ENCODE measurements around the gene VSIR.
A peak's percentile ranks its signal among the peaks of the same experiment; 100 is the strongest.

The VSIR gene

DNA sequence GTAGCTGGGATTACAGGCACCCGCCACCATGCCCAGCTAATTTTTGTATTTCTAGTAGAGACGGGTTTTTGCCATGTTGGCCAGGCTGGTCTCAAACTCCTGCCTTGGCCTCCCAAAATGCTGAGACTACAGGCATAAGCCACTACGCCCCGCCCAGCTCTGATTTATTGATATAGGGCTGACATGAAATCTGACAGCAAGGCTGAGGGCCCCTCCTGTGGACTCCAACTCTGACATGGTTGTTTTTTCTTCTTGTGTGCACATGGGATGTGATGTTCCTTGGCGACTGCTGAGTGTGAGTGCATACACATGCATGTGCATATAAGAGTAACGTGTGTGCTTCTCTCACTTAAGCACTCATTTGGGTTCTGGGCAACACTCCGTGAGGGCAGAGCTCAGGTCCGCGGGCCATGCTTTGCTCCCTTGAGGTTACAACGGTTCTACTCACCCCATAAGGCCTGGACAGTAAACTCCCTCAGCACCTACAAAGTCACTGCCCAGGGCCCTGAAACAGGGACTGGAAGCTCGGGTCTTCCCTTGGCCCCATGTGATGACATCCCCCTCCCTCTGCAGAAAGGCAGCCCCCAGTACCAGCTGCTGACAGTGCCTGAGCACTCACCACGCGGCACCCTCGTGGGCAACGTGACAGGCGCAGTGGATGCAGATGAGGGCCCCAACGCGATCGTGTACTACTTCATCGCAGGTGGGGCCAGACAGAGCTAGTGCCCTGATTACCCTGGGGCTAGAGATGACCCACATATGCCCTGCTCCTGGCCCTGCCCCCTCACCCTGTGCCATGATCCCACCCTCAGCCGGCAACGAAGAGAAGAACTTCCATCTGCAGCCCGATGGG lies 33.6 kb upstream of the VSIR start:
- no peak for DNase-seq

DNA sequence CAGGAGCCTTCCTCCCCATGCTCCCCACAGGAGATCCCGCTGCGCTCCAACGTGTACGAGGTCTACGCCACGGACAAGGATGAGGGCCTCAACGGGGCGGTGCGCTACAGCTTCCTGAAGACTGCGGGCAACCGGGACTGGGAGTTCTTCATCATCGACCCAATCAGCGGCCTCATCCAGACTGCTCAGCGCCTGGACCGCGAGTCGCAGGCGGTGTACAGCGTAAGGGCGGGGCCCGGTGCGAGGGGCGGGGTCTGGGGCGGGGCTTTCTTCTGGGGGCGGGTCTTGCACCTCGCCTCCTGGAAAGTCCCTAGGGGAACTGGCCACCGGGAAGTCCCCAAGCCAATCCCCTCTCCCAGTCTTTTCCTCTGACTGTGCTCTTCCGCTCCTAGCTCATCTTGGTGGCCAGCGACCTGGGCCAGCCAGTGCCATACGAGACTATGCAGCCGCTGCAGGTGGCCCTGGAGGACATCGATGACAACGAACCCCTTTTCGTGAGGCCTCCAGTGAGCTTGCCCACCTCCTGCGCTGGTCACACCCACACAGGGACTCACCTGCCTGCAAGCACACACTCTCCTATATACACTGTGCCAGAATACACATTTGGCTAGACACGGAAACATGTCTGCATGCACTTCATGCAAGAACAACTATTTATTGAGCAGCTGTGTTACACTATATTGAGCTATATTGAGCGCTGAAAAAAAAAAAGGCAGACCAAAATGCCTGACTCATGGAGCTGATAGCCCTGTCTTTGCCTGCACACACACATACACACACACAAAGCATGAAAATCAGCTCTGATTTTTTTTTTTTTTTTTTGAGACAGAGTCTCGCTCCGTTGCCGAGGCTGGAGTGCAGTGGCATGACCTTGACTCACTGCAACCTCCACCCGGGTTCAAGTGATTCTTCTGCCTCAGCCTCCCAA lies 32.7 kb upstream of the VSIR start:
- no peak for DNase-seq

DNA sequence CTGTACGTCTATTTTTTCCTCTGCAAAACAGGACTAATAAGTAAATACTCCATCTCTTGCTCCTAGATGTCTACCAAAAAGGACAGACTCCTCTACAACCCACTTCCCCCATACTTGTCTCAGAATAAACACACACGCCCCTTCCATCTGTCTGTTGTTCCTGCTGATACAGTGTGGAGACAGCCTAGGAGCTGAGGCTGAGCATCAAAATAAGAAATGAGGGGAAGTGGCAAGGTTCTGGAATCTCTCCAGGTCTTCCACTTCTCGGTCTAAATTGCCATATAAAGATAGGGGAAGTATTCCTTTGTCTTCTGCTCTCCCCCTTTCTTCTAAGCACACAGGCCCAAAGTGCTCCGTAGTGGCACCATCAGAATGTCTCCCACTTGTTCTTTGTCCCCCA lies 30.8 kb upstream of the VSIR start:
- DNase-seq, result peak in 1 of 2 donors; percentile 89

DNA sequence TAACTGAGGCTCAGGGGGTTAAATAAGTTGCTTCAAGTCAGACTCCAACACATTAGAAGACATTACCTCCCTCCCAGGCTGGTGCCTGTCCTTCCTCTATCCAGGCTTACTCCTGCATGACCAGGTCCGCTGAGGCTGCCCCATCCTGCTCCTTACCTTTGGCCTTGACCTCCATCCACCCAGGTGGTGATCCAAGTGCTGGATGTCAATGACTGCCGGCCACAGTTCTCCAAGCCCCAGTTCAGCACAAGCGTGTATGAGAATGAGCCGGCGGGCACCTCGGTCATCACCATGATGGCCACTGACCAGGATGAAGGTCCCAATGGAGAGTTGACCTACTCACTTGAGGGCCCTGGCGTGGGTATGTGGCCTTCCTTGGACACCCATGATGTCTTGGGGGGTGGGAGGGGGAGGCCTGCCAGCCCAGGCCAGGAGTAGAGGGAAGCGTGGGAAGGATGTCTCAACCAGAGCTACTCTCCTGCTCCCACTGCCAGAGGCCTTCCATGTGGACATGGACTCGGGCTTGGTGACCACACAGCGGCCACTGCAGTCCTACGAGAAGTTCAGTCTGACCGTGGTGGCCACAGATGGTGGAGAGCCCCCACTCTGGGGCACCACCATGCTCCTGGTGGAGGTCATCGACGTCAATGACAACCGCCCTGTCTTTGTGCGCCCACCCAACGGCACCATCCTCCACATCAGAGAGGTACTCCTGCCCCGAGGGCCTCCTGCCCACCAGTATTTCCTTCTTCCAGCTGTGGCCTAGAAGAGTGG lies 29.6 kb upstream of the VSIR start:
- no peak for DNase-seq

DNA sequence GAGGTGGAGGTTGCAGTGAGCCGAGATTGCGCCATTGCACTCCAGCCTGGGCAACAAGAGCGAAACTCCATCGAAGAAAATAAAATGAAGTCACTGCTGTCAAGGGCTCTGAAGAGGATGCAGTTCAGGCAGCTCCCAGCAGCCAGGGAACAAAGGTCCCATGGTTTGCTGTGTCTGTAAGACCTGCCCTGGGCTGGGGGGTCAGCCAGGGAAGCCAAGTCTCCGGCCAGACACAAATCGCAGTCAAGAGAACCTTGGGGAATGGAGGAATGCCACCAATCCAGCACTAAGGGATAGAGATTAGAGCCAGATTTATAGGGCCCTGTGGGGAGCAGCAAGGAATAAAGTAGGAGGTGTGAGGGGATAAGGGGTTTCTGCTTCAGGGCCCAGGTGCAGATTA lies 28.9 kb upstream of the VSIR start:
- DNase-seq, result no peak

DNA sequence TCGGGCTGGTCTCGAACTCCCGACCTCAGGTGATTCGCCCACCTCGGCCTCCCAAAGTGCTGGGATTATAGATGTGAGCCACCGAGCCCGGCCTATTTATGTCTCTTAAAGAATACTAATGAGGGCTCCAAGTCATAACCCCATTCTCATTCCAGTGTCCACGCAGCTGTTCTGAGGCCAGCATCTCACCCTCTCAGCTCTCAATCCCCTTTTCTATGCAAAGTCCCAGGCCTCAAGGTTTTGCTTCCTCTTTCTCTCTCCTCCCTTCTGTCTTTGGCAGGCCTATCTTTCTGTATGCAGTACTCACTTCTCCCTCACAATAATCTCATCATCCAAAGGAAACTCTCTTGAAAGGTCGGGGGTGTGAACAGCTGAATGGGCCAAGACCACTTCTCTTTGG lies 28.0 kb upstream of the VSIR start:
- DNase-seq, result peak in 1 of 2 donors; percentile 61

DNA sequence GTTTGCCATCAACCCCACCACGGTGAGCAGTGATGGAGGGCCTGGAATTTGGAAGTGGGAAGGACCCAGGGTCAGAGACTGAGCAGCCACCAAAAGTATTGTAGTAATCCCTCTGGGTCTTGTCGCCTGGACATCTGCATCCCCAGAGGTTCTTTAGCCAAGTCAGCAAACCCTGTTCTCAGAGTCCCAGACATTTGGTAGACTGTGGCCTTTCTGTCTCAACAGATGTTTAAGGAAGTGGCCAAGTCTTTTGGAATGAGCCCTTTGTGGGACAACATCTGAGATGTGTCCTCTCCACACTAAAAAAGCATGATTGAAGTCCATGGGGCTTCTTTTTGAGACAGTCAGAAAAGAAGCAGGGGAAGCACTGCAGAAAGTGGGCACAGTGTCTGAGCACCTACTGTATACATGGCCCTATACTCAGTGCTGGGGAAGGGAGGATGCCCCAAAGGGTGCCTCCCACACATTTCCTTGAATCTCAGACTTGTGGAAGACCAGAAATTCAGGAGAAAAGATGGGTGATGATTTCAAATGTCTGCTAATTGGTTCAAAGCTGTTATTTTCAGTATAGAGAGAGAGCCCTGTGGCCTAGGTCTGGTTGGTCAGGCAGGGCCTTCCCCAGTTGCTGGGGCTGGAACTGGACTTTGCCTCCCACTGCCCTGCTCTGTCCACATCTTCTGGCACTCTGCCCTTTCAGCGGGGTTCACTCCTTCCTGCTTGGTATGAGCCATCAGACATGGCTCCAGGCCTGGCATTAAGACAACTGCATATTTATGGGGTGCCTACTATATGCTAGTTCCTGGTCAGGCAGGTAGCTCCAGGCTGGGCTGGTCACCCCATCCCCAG lies 26.5 kb upstream of the VSIR start:
- DNase-seq, result no peak

DNA sequence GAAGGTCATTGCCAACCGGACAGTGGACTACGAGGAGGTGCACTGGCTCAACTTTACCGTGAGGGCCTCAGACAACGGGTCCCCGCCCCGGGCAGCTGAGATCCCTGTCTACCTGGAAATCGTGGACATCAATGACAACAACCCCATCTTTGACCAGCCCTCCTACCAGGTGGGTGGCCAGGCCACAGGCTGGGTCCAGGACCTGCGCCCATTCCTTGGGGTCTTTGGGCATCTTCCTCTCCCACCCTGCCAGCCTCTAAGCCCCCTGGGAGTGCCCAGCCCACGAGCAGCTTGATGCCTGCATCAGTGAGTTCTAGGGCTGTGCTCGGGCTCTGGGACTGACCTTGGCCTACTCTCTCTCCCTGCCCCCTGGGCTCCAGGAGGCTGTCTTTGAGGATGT lies 25.8 kb upstream of the VSIR start:
- DNase-seq, result no peak

DNA sequence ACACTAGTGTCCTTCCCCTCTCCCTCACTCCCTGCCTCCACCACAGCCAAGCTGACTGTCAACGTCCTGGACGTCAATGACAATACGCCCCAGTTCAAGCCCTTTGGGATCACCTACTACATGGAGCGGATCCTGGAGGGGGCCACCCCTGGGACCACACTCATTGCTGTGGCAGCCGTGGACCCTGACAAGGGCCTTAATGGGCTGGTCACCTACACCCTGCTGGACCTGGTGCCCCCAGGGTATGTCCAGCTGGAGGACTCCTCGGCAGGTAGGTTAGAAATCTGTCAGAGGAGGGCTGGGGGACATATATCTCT lies 24.9 kb upstream of the VSIR start:
- no peak for DNase-seq

DNA sequence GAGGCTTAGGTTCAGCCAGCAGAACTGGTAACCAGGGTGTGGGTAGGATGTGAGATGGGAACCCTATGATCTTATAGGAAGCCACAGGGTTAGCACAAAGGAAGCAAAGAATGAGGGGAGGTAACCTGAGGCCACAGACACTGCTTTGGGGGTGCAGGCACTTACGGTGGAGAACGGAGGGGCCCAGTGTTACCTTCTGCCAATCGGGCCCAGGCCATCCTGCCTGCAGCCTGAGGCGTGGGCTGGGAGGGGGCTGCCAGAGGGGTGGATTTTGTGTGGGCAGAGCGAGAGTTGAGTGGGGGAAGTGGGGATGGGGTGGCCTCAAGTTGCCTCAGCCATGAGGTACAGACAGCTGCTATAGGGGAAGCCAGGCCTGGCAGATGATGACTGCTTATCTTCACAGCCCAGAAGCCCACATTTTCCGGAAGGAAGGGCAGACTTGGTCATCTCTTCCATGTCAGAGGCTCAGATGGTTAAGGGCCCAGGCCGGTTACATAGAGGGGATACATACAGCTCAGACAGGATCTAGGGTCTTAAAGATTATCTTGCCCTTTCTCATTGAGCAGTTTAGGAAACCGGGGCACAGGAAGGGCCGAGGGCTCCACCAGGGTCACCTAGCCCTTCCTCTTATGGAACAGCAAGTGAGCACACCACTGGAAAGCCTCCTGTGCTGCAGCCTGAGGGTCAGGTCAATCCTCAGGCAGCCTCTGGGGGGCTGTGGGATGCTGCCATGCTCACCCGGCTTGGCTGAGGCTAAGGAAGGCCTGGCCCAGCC lies 24.4 kb upstream of the VSIR start:
- DNase-seq, result peak in 1 of 2 donors; percentile 98

DNA sequence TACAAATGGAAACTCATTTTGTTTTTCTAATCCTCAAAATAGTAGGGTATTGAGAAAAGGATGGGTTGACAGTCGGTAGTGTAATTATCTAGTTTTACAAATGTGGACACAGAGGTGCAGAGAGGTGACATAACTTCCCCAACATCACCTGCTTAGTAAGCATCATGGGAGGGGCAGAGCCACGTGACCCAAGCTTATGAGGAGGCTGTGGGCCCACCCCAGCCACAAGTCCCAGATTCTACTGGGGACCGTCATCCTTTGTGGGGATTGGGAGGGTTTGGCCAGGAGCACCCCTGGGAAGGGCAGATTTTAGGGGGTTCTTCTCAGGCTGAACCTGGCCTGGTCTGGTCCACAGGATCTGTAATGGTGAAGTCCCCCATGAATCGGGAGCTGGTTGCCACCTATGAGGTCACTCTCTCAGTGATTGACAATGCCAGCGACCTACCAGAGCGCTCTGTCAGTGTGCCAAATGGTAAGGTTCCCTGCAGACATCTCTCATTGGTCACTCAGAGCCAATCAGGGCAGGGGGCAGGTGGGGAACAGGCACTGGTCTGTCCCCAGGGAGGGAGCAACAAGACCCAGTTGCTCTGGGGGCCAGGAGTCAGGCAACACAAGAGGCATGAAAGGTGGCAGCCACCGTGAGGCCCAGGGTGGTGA lies 23.6 kb upstream of the VSIR start:
- DNase-seq, result no peak

DNA sequence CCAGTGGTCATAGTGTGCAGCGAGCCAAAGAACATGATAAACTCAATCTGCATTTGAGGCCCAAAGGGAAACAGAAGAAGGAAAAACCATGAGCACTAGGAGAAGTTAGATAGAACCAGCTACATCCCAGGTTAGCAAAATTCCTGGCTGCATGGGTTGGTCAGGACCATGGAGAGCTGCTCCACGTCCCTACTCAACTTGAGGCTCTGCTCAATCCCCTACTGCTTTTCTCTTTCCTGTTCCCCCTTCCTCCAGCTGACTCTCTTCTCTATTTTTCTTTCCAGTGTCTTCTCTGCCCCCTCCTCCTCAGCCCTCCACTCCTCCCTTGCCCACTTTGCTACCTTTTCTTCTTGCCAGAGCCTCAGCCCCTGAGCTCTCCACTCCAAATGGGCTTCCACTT lies 21.9 kb upstream of the VSIR start:
- DNase-seq, result peak in 1 of 2 donors; percentile 13

DNA sequence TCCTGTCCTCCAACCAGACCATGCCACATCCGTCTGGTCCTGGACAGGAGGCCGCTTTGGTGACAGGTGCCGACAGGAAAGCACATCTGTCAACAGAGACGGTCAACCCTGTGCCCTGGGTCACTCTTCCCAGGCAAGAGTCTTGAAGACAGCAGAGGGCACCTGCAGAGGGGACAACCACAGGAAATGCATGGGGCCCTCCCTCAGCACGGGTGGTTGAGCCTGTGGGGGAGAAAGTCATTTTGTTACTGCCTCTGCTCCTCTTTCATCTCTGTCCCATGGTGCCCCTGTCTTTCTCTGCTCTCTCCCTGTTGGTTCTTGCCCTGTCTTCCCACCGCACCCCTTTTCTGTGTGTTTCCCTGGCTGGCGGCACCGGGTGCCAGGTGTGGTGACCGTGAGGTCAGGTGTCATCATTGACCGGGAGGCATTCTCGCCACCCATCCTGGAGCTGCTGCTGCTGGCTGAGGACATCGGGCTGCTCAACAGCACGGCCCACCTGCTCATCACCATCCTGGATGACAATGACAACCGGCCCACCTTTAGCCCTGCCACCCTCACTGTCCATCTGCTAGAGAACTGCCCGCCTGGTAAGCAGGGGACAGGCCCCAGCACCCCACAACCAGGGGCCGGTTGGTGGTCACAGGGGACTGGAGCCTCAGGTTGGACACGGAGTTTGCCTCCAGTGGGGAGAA lies 17.6 kb upstream of the VSIR start:
- DNase-seq, result no peak

DNA sequence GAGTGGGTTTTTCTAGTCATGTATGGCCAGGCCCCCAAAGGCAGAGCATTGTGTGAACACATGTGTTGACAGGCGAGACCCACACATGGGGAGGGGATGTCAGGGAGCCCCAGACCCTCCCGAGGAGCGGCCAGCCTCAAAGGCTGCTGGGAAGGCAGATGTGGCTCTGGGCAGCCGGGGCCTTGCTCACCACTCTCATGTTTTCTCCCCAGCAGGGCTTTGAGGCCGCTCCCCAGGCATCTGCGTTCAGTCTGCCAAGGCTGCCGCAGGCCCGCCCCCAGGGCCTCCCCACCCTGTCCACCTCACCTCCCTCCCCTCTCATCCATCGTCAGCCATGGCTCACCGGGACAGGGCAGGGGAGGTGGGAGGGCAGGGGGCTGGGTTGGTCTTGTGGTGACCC lies 16.6 kb upstream of the VSIR start:
- no peak for DNase-seq

DNA sequence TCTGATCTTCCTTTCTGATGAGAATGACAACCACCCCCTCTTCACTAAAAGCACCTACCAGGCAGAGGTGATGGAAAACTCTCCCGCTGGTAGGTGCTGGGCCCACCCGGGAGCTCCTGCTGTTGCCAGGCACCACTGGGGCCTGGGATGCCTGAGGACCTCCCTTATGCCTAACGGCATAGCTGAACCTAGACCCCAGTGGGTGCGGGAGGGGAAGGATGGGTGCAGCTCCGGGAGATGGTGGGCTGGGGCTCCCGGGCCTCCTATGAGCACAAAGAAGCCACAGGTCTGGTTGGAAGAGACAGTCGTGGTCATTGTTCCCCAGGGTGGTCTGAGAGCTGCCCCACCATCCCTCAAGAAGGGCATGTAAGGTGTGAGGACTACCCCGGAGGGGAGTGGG lies 15.6 kb upstream of the VSIR start:
- no peak for DNase-seq

DNA sequence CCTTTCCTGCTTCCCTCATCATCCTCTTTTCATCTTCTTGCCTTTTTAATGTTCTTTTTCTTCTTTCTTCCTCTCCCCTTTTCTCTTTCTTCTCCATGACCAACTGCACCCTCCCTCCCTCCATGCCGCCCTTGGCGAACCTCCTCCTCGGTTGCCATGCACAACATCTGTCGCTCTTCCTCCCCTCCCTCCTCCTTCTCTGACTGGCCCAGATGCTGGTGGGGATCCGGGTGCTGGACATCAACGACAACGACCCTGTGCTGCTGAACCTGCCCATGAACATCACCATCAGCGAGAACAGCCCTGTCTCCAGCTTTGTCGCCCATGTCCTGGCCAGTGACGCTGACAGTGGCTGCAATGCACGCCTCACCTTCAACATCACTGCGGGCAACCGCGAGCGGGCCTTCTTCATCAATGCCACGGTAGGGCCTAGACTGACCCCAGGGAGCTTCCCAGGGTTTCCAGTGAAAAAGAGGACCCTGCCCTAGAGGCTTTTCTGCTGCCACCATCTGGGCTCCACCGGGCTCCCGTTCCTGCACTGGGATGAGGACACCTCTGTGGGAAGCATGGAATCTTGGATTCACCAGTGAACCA lies 11.5 kb upstream of the VSIR start:
- no peak for DNase-seq

DNA sequence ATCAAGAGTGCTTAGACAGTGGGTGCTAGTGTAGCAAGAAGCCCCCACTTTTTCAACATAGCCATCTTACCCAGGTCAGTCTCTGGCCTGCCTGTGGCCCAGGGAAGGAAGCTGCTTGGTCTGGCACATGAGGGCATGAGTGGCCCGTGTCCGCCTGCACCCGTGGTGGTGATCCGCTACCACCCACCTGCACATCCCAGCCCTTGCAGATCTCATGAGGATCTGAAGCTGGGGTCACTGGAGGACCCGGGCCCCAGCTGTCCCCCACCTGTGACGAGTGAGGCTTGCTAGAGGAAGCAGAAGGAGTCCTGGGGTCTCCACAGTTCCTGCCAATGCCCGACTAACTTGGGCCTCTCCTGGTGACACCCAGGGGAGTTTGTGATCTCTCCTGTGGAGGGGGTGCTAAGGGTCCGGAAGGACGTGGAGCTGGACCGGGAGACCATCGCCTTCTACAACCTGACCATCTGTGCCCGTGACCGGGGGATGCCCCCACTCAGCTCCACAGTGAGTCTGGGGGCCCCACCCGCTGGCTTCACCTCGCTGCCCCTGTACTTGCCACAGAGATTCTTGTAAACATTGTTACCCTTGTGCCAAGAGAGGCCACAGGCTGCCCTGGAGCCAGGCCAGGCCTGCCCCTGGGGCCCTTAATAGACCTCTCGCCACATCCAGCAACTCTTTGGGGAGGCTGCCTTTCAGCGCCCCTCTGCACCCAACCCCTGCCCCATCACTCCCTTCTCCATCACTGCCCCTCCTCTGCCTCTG lies 10.8 kb upstream of the VSIR start:
- no peak for DNase-seq

DNA sequence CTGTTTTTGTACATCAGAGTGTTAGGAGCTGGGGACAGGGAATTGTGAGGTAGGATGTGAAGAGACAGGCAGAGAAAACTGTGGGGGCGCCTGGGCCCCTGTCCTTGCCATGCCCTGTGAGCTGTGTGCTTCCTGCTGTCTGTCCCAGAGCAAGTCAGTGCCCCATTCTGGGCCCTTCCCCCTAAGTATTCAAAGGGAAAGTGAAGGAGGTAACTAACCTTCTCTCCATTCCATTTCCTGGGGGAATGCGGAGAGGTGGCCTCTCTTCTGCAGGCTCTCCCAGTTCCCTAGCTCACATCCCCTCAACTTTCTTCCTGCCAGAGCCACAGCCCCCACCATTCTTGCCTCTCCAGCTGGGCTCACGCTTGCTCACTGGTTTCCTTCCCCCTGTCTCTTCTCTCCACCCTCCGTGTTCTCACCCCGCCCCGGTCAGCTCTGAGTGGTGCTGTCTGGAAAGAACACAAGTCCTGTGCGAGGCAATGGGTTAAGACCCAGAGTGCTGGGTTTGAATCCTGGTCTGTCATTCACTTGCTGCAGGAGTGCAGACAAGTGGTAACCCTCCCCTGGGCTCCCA lies 9.7 kb upstream of the VSIR start:
- DNase-seq, result peak; percentile 25 to 58

Measured in bone marrow (tissue), 2 donors.